HCT116 (cell line): ENCODE data around the gene U2AF2.

ENCODE experiments used
- SIN3A ChIP-seq: IDR thresholded peaks from 2 replicates; pipeline ENCODE4 v1.6.1; 2012; ENCODE audit warnings: low read depth
- YY1 ChIP-seq: IDR thresholded peaks from 2 replicates; pipeline ENCODE4 v1.6.1; 2011; ENCODE audit warnings: low read length, low read depth, moderate library complexity, mild to moderate bottlenecking; ENCODE audit not compliant: insufficient replicate concordance; ENCODE audit errors: extremely low read depth
- TF ChIP-seq, protein P1 (sequence below): IDR thresholded peaks from 2 replicates; pipeline ENCODE4 v1.6.1; 2012; ENCODE audit warnings: low read depth
- TF ChIP-seq, protein P2 (sequence below), 3 experiments: fragments of 200-600 bp in 1 of 3; sonication (generic) in 1 of 3; IDR thresholded peaks in 2 of 3; conservative IDR thresholded peaks in 1 of 3; 2 replicates each; pipeline ENCODE4 v1.5.1; 2012 to 2017; ENCODE audit warnings: low read depth in 2 of 3, low read length in 2 of 3, antibody characterized with exemption in 1 of 3, borderline replicate concordance in 1 of 3, control low read depth in 1 of 3, mild to moderate bottlenecking in 1 of 3, mixed read lengths in 1 of 3, mixed run types in 1 of 3, moderate library complexity in 1 of 3; ENCODE audit not compliant: insufficient read depth in 1 of 3

DNA sequence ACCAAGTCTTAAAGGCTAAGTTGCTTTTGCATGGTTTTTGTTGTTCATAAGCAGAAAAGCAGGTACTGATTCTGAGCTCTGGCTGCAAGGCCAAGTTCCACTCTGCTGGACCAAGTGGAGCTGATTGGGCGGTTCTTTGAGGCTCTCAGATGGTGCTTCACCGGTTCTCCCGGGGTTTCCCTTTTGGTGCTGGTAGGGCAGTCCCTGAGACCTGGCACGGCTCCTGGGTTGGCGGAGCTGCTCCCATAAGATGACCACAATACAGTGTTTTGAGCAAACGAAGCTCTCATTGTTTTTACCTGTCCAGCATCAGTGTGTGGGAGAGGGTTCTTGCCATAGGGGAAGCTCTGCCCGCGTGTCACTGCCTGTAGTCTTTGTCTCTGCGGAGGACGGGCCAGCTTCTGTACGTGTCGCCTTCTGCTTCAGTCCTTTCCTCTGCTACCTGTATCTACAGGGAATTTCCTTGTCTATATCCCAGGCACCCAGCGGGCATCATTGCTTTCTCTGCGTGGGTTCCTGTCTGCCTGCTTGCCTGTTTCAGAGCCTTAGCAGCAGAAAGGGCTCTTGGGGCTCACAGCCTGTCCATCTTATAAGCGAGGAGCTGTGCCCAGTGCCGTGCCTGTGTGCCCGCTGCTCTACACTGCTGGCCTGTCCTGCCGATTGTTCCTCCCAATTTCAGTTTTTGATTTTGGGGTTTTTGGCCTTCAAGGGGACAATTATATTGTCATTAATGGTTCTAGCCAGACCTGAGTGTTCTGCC lies 2.3 kb downstream of the U2AF2 start:
- TF ChIP-seq, protein P1, sequence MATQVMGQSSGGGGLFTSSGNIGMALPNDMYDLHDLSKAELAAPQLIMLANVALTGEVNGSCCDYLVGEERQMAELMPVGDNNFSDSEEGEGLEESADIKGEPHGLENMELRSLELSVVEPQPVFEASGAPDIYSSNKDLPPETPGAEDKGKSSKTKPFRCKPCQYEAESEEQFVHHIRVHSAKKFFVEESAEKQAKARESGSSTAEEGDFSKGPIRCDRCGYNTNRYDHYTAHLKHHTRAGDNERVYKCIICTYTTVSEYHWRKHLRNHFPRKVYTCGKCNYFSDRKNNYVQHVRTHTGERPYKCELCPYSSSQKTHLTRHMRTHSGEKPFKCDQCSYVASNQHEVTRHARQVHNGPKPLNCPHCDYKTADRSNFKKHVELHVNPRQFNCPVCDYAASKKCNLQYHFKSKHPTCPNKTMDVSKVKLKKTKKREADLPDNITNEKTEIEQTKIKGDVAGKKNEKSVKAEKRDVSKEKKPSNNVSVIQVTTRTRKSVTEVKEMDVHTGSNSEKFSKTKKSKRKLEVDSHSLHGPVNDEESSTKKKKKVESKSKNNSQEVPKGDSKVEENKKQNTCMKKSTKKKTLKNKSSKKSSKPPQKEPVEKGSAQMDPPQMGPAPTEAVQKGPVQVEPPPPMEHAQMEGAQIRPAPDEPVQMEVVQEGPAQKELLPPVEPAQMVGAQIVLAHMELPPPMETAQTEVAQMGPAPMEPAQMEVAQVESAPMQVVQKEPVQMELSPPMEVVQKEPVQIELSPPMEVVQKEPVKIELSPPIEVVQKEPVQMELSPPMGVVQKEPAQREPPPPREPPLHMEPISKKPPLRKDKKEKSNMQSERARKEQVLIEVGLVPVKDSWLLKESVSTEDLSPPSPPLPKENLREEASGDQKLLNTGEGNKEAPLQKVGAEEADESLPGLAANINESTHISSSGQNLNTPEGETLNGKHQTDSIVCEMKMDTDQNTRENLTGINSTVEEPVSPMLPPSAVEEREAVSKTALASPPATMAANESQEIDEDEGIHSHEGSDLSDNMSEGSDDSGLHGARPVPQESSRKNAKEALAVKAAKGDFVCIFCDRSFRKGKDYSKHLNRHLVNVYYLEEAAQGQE: no peak
- no peak for TF ChIP-seq SIN3A
- TF ChIP-seq, protein P2, sequence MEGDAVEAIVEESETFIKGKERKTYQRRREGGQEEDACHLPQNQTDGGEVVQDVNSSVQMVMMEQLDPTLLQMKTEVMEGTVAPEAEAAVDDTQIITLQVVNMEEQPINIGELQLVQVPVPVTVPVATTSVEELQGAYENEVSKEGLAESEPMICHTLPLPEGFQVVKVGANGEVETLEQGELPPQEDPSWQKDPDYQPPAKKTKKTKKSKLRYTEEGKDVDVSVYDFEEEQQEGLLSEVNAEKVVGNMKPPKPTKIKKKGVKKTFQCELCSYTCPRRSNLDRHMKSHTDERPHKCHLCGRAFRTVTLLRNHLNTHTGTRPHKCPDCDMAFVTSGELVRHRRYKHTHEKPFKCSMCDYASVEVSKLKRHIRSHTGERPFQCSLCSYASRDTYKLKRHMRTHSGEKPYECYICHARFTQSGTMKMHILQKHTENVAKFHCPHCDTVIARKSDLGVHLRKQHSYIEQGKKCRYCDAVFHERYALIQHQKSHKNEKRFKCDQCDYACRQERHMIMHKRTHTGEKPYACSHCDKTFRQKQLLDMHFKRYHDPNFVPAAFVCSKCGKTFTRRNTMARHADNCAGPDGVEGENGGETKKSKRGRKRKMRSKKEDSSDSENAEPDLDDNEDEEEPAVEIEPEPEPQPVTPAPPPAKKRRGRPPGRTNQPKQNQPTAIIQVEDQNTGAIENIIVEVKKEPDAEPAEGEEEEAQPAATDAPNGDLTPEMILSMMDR (IDR thresholded peaks at IDR 0.05 in 2 of 3, conservative IDR thresholded peaks at IDR 0.05 in 1 of 3; ENCODE audit: borderline replicate concordance in 1 of 3, insufficient read depth in 1 of 3, low read depth in 2 of 3, low read length in 2 of 3): no peak
- TF ChIP-seq YY1: no peak
